ENCODE results near the gene SCD5.

DNA sequence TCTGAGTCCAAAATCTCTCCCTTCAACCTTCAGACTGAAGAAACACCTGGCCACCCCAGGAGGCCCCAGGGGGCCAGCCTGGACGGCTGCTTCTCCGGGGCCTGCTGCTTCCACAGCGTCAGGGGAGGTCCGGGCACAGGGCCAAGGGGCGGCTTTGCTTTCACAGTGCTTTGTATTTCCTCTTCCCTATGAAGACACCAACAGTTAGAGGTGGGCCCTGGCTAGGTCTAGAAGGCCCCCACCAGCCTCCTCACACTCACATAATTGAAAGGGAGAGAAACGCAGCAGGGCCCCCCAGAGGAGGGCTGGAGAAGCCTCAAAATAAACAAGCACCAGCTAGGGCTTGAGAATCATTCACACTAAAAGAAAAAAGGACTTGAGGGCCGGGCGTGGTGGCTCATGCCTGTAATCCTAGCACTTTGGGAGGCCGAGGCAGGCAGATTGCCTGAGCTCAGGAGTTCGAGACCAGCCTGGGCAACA, 17.8 kb downstream of the SCD5 start:
- TF ChIP-seq, protein P1, sequence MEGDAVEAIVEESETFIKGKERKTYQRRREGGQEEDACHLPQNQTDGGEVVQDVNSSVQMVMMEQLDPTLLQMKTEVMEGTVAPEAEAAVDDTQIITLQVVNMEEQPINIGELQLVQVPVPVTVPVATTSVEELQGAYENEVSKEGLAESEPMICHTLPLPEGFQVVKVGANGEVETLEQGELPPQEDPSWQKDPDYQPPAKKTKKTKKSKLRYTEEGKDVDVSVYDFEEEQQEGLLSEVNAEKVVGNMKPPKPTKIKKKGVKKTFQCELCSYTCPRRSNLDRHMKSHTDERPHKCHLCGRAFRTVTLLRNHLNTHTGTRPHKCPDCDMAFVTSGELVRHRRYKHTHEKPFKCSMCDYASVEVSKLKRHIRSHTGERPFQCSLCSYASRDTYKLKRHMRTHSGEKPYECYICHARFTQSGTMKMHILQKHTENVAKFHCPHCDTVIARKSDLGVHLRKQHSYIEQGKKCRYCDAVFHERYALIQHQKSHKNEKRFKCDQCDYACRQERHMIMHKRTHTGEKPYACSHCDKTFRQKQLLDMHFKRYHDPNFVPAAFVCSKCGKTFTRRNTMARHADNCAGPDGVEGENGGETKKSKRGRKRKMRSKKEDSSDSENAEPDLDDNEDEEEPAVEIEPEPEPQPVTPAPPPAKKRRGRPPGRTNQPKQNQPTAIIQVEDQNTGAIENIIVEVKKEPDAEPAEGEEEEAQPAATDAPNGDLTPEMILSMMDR (IDR thresholded peaks at IDR 0.05) = no peak
- no peak for TF ChIP-seq POLR2A (IDR thresholded peaks at IDR 0.05)
